HL-60 (cell line): ENCODE results near the gene BCL3.
"Not testable (repeated sequence)": the region's sequence is repeated elsewhere in the genome, so short reads cannot be mapped to it uniquely, and the experiment has no call there.

Source experiments
- DNase-seq, 2 experiments: peaks; one replicate each; pipeline ENCODE4 v3.0.0-alpha.2; 2010 to 2020; ENCODE audit warnings: low read depth in 1 of 2, low spot score in 1 of 2
- H3K27ac ChIP-seq: fragments of 250-450 bp; sonication (Bioruptor Pico); replicated peaks from 2 replicates; pipeline ENCODE4 v1.5.1; 2020; ENCODE audit warnings: mild to moderate bottlenecking, moderate library complexity
- H3K27me3 ChIP-seq: fragments of 250-450 bp; sonication (Bioruptor Pico); 2 replicates; pipeline ENCODE4 v1.5.1; 2021; ENCODE audit warnings: mild to moderate bottlenecking, moderate library complexity; ENCODE audit not compliant: insufficient read depth, poor library complexity, severe bottlenecking
- H3K4me3 ChIP-seq: replicated peaks from 2 replicates; pipeline ENCODE4 v1.5.1; 2011; ENCODE audit warnings: mild to moderate bottlenecking, control low read depth, low read length; ENCODE audit not compliant: insufficient read depth
- GABPA ChIP-seq: IDR thresholded peaks from 2 replicates; pipeline ENCODE4 v1.6.1; 2012; ENCODE audit warnings: low read depth
- POLR2AphosphoS5 ChIP-seq: IDR thresholded peaks from 2 replicates; pipeline ENCODE4 v1.6.1; 2012; ENCODE audit warnings: low read depth
- SPI1 ChIP-seq: IDR thresholded peaks from 2 replicates; pipeline ENCODE4 v1.6.1; 2012; ENCODE audit warnings: low read depth, mild to moderate bottlenecking, borderline replicate concordance
- TF ChIP-seq, protein P1 (sequence below): IDR thresholded peaks from one replicate; pipeline ENCODE4 v1.5.1; 2011; ENCODE audit warnings: low read length, control low read depth, inconsistent platforms; ENCODE audit not compliant: insufficient read depth
- TF ChIP-seq, protein P2 (sequence below): IDR thresholded peaks from 2 replicates; pipeline ENCODE4 v1.6.1; 2012; ENCODE audit warnings: low read depth; ENCODE audit not compliant: insufficient replicate concordance

The BCL3 gene

DNA sequence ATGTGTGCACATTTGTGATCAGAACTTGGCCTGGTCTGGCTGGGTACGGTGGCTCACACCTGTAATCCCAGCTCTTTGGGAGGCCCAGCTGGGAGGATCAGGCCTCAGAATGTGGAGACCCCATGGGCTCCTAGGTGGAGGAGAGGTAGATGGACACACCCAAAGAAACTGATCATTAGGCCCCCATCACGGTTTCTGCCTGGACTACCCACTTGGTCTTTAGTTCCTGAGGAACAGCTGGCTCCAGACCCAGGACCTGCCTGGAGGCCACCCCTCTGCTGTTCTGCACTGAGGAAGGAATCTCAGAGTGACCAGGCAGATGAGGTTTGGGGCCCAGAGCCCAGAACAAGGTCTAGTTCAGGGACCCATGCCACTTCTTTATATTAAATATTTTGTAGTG lies 30.6 kb downstream of the BCL3 start:
- no peak for DNase-seq
- H3K4me3 ChIP-seq, result no peak overlapping the region
- H3K27me3 ChIP-seq, result no peaks in the 10 kb centered on the region
- TF ChIP-seq, protein P1, sequence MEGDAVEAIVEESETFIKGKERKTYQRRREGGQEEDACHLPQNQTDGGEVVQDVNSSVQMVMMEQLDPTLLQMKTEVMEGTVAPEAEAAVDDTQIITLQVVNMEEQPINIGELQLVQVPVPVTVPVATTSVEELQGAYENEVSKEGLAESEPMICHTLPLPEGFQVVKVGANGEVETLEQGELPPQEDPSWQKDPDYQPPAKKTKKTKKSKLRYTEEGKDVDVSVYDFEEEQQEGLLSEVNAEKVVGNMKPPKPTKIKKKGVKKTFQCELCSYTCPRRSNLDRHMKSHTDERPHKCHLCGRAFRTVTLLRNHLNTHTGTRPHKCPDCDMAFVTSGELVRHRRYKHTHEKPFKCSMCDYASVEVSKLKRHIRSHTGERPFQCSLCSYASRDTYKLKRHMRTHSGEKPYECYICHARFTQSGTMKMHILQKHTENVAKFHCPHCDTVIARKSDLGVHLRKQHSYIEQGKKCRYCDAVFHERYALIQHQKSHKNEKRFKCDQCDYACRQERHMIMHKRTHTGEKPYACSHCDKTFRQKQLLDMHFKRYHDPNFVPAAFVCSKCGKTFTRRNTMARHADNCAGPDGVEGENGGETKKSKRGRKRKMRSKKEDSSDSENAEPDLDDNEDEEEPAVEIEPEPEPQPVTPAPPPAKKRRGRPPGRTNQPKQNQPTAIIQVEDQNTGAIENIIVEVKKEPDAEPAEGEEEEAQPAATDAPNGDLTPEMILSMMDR, result no peak
- TF ChIP-seq, protein P2, sequence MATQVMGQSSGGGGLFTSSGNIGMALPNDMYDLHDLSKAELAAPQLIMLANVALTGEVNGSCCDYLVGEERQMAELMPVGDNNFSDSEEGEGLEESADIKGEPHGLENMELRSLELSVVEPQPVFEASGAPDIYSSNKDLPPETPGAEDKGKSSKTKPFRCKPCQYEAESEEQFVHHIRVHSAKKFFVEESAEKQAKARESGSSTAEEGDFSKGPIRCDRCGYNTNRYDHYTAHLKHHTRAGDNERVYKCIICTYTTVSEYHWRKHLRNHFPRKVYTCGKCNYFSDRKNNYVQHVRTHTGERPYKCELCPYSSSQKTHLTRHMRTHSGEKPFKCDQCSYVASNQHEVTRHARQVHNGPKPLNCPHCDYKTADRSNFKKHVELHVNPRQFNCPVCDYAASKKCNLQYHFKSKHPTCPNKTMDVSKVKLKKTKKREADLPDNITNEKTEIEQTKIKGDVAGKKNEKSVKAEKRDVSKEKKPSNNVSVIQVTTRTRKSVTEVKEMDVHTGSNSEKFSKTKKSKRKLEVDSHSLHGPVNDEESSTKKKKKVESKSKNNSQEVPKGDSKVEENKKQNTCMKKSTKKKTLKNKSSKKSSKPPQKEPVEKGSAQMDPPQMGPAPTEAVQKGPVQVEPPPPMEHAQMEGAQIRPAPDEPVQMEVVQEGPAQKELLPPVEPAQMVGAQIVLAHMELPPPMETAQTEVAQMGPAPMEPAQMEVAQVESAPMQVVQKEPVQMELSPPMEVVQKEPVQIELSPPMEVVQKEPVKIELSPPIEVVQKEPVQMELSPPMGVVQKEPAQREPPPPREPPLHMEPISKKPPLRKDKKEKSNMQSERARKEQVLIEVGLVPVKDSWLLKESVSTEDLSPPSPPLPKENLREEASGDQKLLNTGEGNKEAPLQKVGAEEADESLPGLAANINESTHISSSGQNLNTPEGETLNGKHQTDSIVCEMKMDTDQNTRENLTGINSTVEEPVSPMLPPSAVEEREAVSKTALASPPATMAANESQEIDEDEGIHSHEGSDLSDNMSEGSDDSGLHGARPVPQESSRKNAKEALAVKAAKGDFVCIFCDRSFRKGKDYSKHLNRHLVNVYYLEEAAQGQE, result no peak
- TF ChIP-seq POLR2AphosphoS5, result no peak
- no peak for TF ChIP-seq SPI1
- no peak for TF ChIP-seq GABPA
- no peak overlapping the region for H3K27ac ChIP-seq

DNA sequence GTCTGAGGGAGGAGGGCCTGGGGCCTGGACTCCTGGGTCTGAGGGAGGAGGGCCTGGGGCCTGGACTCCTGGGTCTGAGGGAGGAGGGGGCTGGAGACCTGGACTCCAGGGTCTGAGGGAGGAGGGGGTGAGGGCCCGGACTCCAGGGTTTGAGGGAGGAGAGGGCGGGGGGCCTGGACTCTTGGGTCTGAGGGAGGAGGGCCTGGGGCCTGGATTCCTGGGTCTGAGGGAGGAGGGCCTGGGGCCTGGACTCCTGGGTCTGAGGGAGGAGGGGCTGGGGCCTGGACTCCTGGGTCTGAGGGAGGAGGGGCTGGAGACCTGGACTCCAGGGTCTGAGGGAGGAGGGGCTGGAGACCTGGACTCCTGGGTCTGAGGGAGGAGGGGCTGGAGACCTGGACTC lies 33.2 kb downstream of the BCL3 start:
- H3K27me3 ChIP-seq, DNase-seq: not testable (repeated sequence)

DNA sequence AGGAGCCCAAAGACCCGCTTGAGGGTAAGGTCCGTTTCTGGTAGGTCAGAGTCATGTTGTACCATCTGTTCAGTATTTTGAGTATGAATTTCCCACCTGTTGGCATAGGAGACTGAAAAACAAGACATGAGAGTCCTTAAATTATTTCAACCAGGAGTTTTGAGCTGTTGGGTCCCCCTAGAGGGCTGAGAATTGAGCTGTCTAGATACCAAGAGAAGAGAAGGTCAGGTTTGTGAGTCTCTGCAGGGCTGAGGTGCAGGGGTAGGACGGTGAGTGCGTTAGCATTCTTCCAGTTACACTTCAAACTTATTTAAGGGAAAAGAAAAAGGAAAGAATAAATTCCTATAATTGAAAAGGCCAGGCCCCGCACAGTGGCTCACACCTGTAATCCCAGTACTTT lies 34.2 kb downstream of the BCL3 start:
- no peaks in the 10 kb centered on the region for H3K27me3 ChIP-seq
- DNase-seq, result no peak
- TF ChIP-seq, protein P1, result no peak
- TF ChIP-seq, protein P2, result no peak
- TF ChIP-seq SPI1 (no peak), POLR2AphosphoS5 (no peak), GABPA (no peak)
- H3K4me3 ChIP-seq, result no peak overlapping the region
- no peak overlapping the region for H3K27ac ChIP-seq

More for the DNA sequence above, 33.2 kb downstream of the BCL3 start:
- not testable (repeated sequence) for H3K4me3 ChIP-seq, H3K27ac ChIP-seq

DNA sequence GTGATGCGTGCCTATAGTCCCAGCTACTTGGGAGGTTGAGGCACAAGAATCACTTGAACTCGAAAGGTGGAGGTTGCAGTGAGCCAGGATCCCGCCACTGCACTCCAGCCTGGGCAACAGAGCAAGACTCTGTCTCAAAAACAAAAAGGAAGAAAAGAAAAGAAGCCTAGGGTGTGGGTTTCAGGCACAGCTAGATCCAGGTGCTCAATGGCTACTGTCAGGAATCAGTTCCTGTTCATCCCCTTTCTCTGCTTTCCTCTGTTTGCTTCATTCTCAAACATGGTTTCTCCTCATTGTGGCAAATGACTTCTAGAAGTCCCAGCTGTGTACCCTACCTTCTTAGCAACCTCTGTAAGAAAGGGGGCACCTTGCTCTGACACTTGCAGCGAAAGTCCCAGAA lies 35.0 kb downstream of the BCL3 start:
- TF ChIP-seq, protein P2, result no peak
- TF ChIP-seq GABPA (no peak), POLR2AphosphoS5 (no peak), SPI1 (no peak)
- TF ChIP-seq, protein P1, result no peak
- H3K4me3 ChIP-seq, result no peak overlapping the region
- no peaks in the 10 kb centered on the region for H3K27me3 ChIP-seq
- DNase-seq, result no peak
- H3K27ac ChIP-seq, result no peak overlapping the region
